PC-3 (cell line): ENCODE results near the gene C3orf70. TPM values are rescaled to one million over a fixed set of nuclear protein-coding genes. Genes with fewer than 3 reads are reported as not detected.

Experiments used
- ATAC-seq: fragments of 200-7000 bp; cut with Tn5 transposase; 2 replicates; pipeline ENCODE4 v1.9.1; 2020; ENCODE audit warnings: mild to moderate bottlenecking, moderate library complexity
- BruUV-seq: library from RNA; stranded (reverse); fragments of 400-500 nt; replicated peaks from 2 replicates; lab custom pipeline; 2021; lab: Mats Ljungman, UMichigan
- CTCF ChIA-PET: fragments of 300-600 bp; sonication (Branson Sonifier 250); formaldehyde crosslinking; loops from one replicate; lab custom pipeline; 2022; ENCODE audit warnings: antibody characterized with exemption; lab: Charles Lee
- POLR2A ChIA-PET: fragments of 300-600 bp; sonication (Branson Sonifier 250); formaldehyde crosslinking; loops from one replicate; lab custom pipeline; 2022; ENCODE audit warnings: antibody characterized with exemption; ENCODE audit not compliant: unreplicated experiment; lab: Charles Lee
- DNase-seq: peaks from one replicate; pipeline ENCODE4 v3.0.0-alpha.2; 2015
- H2AFZ ChIP-seq: fragments of 300-600 bp; sonication (generic); 2 replicates; pipeline ENCODE4 v1.6.0; 2016; ENCODE audit warnings: antibody characterized with exemption, low read length
- H3F3A ChIP-seq: fragments of 300-600 bp; sonication (generic); one replicate; pipeline ENCODE4 v1.6.0; 2017; ENCODE audit warnings: antibody characterized with exemption, low read length, control low read depth, mild to moderate bottlenecking; ENCODE audit not compliant: unreplicated experiment
- H3K27ac ChIP-seq: fragments of 300-600 bp; sonication (generic); 2 replicates; pipeline ENCODE4 v1.5.1; 2016; ENCODE audit warnings: mild to moderate bottlenecking, low read length
- H3K27me3 ChIP-seq: fragments of 300-600 bp; sonication (generic); 2 replicates; pipeline ENCODE4 v1.6.1; 2016; ENCODE audit warnings: low read length, mixed read lengths
- H3K36me3 ChIP-seq: fragments of 300-600 bp; sonication (generic); 2 replicates; pipeline ENCODE4 v1.6.1; 2016; ENCODE audit warnings: low read depth, mixed run types, low read length, mixed read lengths
- H3K4me1 ChIP-seq: fragments of 300-600 bp; sonication (generic); 2 replicates; pipeline ENCODE4 v1.5.1; 2016; ENCODE audit warnings: low read length; ENCODE audit not compliant: insufficient read depth
- H3K4me2 ChIP-seq: fragments of 300-600 bp; sonication (generic); 2 replicates; pipeline ENCODE4 v1.6.0; 2016; ENCODE audit warnings: low read length
- H3K4me3 ChIP-seq: fragments of 300-600 bp; sonication (generic); 2 replicates; pipeline ENCODE4 v1.5.1; 2016; ENCODE audit warnings: mild to moderate bottlenecking, low read length, mixed read lengths
- H3K79me2 ChIP-seq: fragments of 300-600 bp; sonication (generic); 2 replicates; pipeline ENCODE4 v1.6.1; 2017; ENCODE audit warnings: low read length, mixed read lengths
- H3K9ac ChIP-seq: fragments of 300-600 bp; sonication (generic); 2 replicates; pipeline ENCODE4 v1.6.0; 2016; ENCODE audit warnings: mild to moderate bottlenecking, low read length
- H3K9me2 ChIP-seq: fragments of 300-600 bp; sonication (generic); replicated peaks from 2 replicates; pipeline ENCODE4 v1.6.1; 2016; ENCODE audit warnings: mixed run types, low read length, mixed read lengths
- H3K9me3 ChIP-seq: fragments of 300-600 bp; sonication (generic); 2 replicates; pipeline ENCODE4 v1.6.1; 2016; ENCODE audit warnings: low read length, mixed read lengths
- H4K20me1 ChIP-seq: fragments of 300-600 bp; sonication (generic); 2 replicates; pipeline ENCODE4 v1.6.1; 2016; ENCODE audit warnings: low read length, mixed read lengths
- CTCF ChIP-seq: fragments of 300-600 bp; sonication (generic); conservative IDR thresholded peaks from 2 replicates; pipeline ENCODE4 v1.5.1; 2017; ENCODE audit warnings: antibody characterized with exemption, low read depth, mild to moderate bottlenecking, low read length
- EZH2 ChIP-seq: fragments of 300-600 bp; sonication (generic); IDR thresholded peaks from one replicate; pipeline ENCODE4 v1.6.1; 2017; ENCODE audit warnings: antibody characterized with exemption, mild to moderate bottlenecking, low read length; ENCODE audit not compliant: unreplicated experiment
- EZH2phosphoT487 ChIP-seq: fragments of 300-600 bp; sonication (generic); IDR thresholded peaks from 2 replicates; pipeline ENCODE4 v1.6.1; 2018; ENCODE audit warnings: mild to moderate bottlenecking, antibody characterized with exemption, low read length, borderline replicate concordance
- intact Hi-C: fragments of 100-400 bp; cut with micrococcal nuclease; formaldehyde crosslinking; loops from 2 replicates; pipeline ENCODE4 v1.9.0; 2023
- total RNA-seq: library from RNA; depleted of rRNA; stranded (reverse); fragments of >200 nt; gene quantifications from 2 replicates; pipeline ENCODE4 v1.2.3, GENCODE V29; 2014

The C3orf70 gene
- total RNA-seq, 1 experiment from 2014 or later: not detected

- DNase-seq (no peak), ATAC-seq (no peak)
- H3K27ac ChIP-seq: no peak overlapping the region
- BruUV-seq: no TSS peak
- POLR2A ChIA-PET: interaction anchor here (0.7 kb wide), 1 partner anchor 100 kb away, joined by 3 read pairs; no protein-coding TSS in a partner anchor
- H3K9ac ChIP-seq: no peak overlapping the region
- H3K4me2 ChIP-seq: no peak overlapping the region
- no peaks in the 10 kb centered on the region for H4K20me1 ChIP-seq
- TF ChIP-seq EZH2phosphoT487 (no peak), CTCF (no peak), EZH2 (no peak)
- no peaks in the 10 kb centered on the region for H3K79me2 ChIP-seq
- H3F3A ChIP-seq: no peaks in the 10 kb centered on the region
- CTCF ChIA-PET: interaction anchor here (0.5 kb wide), 1 partner anchor 34 kb away, joined by 5 read pairs; no protein-coding TSS in a partner anchor
- H3K4me3 ChIP-seq: no peak overlapping the region
- no peaks in the 10 kb centered on the region for H3K9me3 ChIP-seq
- H2AFZ ChIP-seq: no peak overlapping the region
- H3K4me1 ChIP-seq: no peaks in the 10 kb centered on the region
- H3K36me3 ChIP-seq: no peaks in the 10 kb centered on the region
- intact Hi-C loops: no loop called here
- no peaks in the 10 kb centered on the region for H3K9me2 ChIP-seq
- H3K27me3 ChIP-seq: peaks cover 90% of the 10 kb centered on the region
These were observed 4.5 kb upstream of the C3orf70 start for GRCh38 chr3:185157347-185157746.

GRCh38 chr3:185155678-185156077, 2.8 kb upstream of the C3orf70 start:
- intact Hi-C loops: no loop called here
- H3K9me2 ChIP-seq: no peaks in the 10 kb centered on the region
- BruUV-seq: no TSS peak
- ChIA-PET POLR2A (no interaction called here), CTCF (no interaction called here)
- ATAC-seq (no peak), DNase-seq (no peak)
- no peak for TF ChIP-seq CTCF
- TF ChIP-seq EZH2: no peak
- no peak for TF ChIP-seq EZH2phosphoT487
- no peak overlapping the region for H3K27ac ChIP-seq
- no peak overlapping the region for H2AFZ ChIP-seq
- H3K27me3 ChIP-seq: peaks cover 90% of the 10 kb centered on the region
- H3K4me3 ChIP-seq: no peak overlapping the region
- no peaks in the 10 kb centered on the region for H3F3A ChIP-seq
- H3K36me3 ChIP-seq: no peaks in the 10 kb centered on the region
- no peak overlapping the region for H3K9ac ChIP-seq
- H3K4me2 ChIP-seq: no peak overlapping the region
- H3K9me3 ChIP-seq: no peaks in the 10 kb centered on the region
- no peaks in the 10 kb centered on the region for H3K4me1 ChIP-seq
- H4K20me1 ChIP-seq: no peaks in the 10 kb centered on the region
- H3K79me2 ChIP-seq: no peaks in the 10 kb centered on the region

GRCh38 chr3:185153861-185154629, 1.2 kb upstream of the C3orf70 start:
- no peaks in the 10 kb centered on the region for H3K9me3 ChIP-seq
- intact Hi-C loops: no loop called here
- H3K27ac ChIP-seq: no peak overlapping the region
- CTCF ChIA-PET: no interaction called here
- DNase-seq: no peak
- peaks cover 93% of the 10 kb centered on the region for H3K27me3 ChIP-seq
- no peak for ATAC-seq
- H2AFZ ChIP-seq: no peak overlapping the region
- no TSS peak for BruUV-seq
- H3K4me2 ChIP-seq: no peak overlapping the region
- no peaks in the 10 kb centered on the region for H3F3A ChIP-seq
- POLR2A ChIA-PET: no interaction called here
- H3K9me2 ChIP-seq: no peaks in the 10 kb centered on the region
- H3K36me3 ChIP-seq: no peaks in the 10 kb centered on the region
- H4K20me1 ChIP-seq: no peaks in the 10 kb centered on the region
- no peaks in the 10 kb centered on the region for H3K79me2 ChIP-seq
- no peaks in the 10 kb centered on the region for H3K4me1 ChIP-seq
- no peak overlapping the region for H3K9ac ChIP-seq
- TF ChIP-seq CTCF (no peak), EZH2 (no peak), EZH2phosphoT487 (no peak)
- no peak overlapping the region for H3K4me3 ChIP-seq
